ENCODE measurements around the gene NAGS. TPM values are rescaled to one million over a fixed set of nuclear protein-coding genes. Genes with fewer than 3 reads are reported as not detected.

The NAGS gene
- total and polyA plus RNA-seq, 10 of the 15 experiments (the other 5 are each of a cell fraction or from before 2014, with no cell fraction given), result 0.11 to 1.6 (median 0.64) TPM; not detected in 1

DNA sequence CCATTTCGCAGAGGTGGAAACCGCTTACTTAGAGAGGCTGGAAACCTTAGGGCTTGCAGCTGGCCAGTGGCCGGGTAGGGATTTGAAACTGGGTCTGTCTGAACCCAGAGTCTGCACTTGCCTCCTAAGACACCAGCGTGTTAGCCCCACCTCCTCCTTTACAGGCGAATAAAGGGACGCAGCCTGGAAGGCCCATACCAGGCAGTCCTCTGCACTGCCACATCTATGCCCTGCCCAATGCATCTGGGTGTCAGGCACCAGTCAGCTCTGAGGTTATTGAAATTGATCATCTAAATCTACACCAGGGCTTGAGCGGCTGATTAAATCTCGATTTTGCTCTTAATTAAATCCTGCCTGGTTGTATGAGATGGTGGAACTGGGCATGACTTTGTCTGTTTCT lies 19.9 kb upstream of the NAGS start:
- POLR2A ChIA-PET, result no interaction called here

More for the DNA sequence above, 19.9 kb upstream of the NAGS start:
- no TSS peak for BruUV-seq (replicated peaks)
- TF ChIP-seq, protein P1, sequence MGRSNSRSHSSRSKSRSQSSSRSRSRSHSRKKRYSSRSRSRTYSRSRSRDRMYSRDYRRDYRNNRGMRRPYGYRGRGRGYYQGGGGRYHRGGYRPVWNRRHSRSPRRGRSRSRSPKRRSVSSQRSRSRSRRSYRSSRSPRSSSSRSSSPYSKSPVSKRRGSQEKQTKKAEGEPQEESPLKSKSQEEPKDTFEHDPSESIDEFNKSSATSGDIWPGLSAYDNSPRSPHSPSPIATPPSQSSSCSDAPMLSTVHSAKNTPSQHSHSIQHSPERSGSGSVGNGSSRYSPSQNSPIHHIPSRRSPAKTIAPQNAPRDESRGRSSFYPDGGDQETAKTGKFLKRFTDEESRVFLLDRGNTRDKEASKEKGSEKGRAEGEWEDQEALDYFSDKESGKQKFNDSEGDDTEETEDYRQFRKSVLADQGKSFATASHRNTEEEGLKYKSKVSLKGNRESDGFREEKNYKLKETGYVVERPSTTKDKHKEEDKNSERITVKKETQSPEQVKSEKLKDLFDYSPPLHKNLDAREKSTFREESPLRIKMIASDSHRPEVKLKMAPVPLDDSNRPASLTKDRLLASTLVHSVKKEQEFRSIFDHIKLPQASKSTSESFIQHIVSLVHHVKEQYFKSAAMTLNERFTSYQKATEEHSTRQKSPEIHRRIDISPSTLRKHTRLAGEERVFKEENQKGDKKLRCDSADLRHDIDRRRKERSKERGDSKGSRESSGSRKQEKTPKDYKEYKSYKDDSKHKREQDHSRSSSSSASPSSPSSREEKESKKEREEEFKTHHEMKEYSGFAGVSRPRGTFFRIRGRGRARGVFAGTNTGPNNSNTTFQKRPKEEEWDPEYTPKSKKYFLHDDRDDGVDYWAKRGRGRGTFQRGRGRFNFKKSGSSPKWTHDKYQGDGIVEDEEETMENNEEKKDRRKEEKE (IDR thresholded peaks at IDR 0.05), result no peak
- TF ChIP-seq, protein P2, sequence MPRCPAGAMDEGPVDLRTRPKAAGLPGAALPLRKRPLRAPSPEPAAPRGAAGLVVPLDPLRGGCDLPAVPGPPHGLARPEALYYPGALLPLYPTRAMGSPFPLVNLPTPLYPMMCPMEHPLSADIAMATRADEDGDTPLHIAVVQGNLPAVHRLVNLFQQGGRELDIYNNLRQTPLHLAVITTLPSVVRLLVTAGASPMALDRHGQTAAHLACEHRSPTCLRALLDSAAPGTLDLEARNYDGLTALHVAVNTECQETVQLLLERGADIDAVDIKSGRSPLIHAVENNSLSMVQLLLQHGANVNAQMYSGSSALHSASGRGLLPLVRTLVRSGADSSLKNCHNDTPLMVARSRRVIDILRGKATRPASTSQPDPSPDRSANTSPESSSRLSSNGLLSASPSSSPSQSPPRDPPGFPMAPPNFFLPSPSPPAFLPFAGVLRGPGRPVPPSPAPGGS (IDR thresholded peaks at IDR 0.05; ENCODE audit: borderline replicate concordance, insufficient read depth, low read depth, low read length, poor library complexity, severe bottlenecking), result no peak
- TF ChIP-seq ZNF622 (IDR thresholded peaks at IDR 0.05) (no peak), CBX5 (IDR thresholded peaks at IDR 0.05; ENCODE audit: low read depth) (no peak), BHLHE40 (IDR thresholded peaks at IDR 0.05; ENCODE audit: borderline replicate concordance in 1 of 2, low read depth in 2 of 2, low read length in 1 of 2) (no peak), JUNB (IDR thresholded peaks at IDR 0.05) (no peak), TARDBP (IDR thresholded peaks at IDR 0.05; ENCODE audit: borderline replicate concordance) (no peak), RELA (IDR thresholded peaks at IDR 0.05; ENCODE audit: borderline replicate concordance, partially characterized antibody) (no peak), RB1 (IDR thresholded peaks at IDR 0.05; ENCODE audit: borderline replicate concordance) (no peak), BCL11A (IDR thresholded peaks at IDR 0.05; ENCODE audit: low read depth, low read length) (no peak)
- TF ChIP-seq, protein P3, sequence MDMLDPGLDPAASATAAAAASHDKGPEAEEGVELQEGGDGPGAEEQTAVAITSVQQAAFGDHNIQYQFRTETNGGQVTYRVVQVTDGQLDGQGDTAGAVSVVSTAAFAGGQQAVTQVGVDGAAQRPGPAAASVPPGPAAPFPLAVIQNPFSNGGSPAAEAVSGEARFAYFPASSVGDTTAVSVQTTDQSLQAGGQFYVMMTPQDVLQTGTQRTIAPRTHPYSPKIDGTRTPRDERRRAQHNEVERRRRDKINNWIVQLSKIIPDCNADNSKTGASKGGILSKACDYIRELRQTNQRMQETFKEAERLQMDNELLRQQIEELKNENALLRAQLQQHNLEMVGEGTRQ (IDR thresholded peaks at IDR 0.05; ENCODE audit: borderline replicate concordance, low read depth, low read length), result no peak
- 39% methylated on average over 8 of the region's 8 CpGs for WGBS (ENCODE audit: insufficient coverage, insufficient replicate concordance, low lambda C conversion rate, missing lambda C conversion rate)
- H3K9ac ChIP-seq (ENCODE audit: control insufficient read depth, insufficient read depth, low read length), result no peak overlapping the region
- DNase-seq (ENCODE audit: low read depth, low spot score) (no peak), ATAC-seq (no peak), FAIRE-seq (no peak)
- H3K9me3 ChIP-seq (replicated peaks; ENCODE audit: control insufficient read depth, insufficient read depth, low read length), result no peaks in the 10 kb centered on the region
- intact Hi-C loops (cut with micrococcal nuclease; ENCODE audit: unreplicated experiment) (no loop called here), in situ Hi-C loops (cut with MboI) (no loop called here)
- CTCF ChIA-PET, result no interaction called here
- peaks cover 3 to 21% of the 10 kb centered on the region in 2 experiments; a peak in 3 of 4 replicates for H3K27me3 ChIP-seq (replicated peaks in 1 of 2; ENCODE audit: control insufficient read depth in 2 of 2, insufficient read depth in 2 of 2, low read length in 1 of 2)
- H3K36me3 ChIP-seq (ENCODE audit: control insufficient read depth in 2 of 2, insufficient read depth in 2 of 2, low read length in 1 of 2), result no peaks in the 10 kb centered on the region
- H3K27ac ChIP-seq (ENCODE audit: control insufficient read depth, insufficient read depth), result no peak overlapping the region
- H3K4me3 ChIP-seq, result no peak overlapping the region
- no peak overlapping the region for H2AFZ ChIP-seq (ENCODE audit: control insufficient read depth, low read depth, low read length)
- H3K4me2 ChIP-seq (ENCODE audit: control insufficient read depth, insufficient read depth), result no peak overlapping the region
- H3K79me2 ChIP-seq (ENCODE audit: control insufficient read depth, insufficient read depth, low read length), result no peaks in the 10 kb centered on the region
- RAD21 ChIA-PET (ENCODE audit: unreplicated experiment), result no interaction called here
- no peaks in the 10 kb centered on the region for H3K4me1 ChIP-seq (ENCODE audit: control insufficient read depth, insufficient read depth, low read length)
- no peaks in the 10 kb centered on the region for H4K20me1 ChIP-seq (ENCODE audit: control insufficient read depth, insufficient read depth)
- SMC1A ChIA-PET (ENCODE audit: uncharacterized antibody, unreplicated experiment), result no interaction called here

Measured in GM12878 (cell line).